Fibroblast of skin of left biceps (primary cell): Measurements from ENCODE around the gene CHRND.
"Not testable (repeated sequence)": the region's sequence is repeated elsewhere in the genome, so short reads cannot be mapped to it uniquely, and the experiment has no call there.

Source experiments
- DNase-seq, 2 experiments: peaks; one replicate each; pipeline ENCODE4 v3.0.0-alpha.2; 2013; ENCODE audit warnings: low read depth in 2 of 2

The CHRND gene

DNA sequence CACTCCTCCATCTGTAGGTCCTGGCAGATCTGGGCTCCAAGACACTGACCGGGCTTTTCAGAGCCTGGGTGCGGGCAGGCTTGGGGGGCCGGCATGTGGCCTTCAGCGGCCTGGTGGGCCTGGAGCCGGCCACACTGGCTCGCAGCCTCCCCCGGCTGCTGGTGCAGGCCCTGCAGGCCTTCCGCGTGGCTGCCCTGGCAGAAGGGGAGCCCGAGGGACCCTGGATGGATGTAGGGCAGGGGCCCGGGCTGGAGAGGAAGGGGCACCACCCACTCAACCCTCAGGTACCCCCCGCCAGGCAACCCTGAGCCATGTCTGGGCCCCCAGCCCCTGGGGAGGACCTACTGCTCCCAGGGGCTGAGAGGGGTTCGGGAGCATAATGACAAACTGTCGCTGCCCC lies 761 bp upstream of the CHRND start:
- no peak for DNase-seq

DNA sequence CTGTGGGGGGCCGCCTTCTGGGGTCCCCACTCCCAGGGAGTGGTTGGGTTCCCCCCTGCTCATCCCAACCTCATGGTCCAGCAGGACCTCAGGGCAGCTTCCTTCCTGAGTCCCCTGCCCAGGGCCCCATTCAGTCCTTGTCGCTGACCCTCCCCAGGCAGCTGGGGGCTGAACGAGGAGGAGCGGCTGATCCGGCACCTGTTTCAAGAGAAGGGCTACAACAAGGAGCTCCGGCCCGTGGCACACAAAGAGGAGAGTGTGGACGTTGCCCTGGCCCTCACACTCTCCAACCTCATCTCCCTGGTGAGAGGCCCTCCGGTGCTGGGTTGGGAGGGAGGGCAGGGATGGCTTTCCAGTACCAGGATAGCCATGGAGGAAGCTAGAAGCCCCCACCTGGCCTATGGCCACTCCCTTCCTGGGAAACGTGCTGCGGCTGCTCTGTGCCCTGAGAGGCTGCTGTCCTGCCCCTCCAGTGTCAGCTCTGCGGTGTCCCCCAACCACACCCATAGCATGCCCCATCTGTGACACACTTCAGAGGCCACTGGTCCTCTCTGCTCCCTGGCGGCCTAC lies 497 bp downstream of the CHRND start:
- DNase-seq = no peak

DNA sequence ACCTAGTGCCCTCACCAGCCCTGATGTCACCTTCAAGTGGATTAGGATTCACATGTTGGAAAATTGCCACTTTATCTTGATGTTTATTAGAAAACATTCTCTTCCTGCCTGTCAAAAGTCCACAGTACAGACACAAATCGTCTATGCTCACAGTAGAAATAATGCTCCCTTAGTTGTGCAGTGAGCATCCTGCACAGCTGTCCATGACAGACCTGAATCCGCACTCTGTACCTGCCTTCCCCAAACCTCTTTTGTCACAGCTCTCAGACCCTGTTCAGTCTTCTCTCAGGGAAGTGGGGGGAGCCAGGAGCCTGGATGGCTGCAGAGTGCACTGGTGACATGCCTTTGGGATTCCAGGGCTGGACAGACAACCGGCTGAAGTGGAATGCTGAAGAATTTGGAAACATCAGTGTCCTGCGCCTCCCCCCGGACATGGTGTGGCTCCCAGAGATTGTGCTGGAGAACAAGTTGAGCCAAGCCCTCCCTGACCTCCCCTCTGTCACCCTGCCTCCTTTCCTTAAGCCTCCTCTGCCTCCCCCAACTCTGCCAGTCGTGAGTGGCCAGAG lies 2.0 kb downstream of the CHRND start:
- no peak for DNase-seq

DNA sequence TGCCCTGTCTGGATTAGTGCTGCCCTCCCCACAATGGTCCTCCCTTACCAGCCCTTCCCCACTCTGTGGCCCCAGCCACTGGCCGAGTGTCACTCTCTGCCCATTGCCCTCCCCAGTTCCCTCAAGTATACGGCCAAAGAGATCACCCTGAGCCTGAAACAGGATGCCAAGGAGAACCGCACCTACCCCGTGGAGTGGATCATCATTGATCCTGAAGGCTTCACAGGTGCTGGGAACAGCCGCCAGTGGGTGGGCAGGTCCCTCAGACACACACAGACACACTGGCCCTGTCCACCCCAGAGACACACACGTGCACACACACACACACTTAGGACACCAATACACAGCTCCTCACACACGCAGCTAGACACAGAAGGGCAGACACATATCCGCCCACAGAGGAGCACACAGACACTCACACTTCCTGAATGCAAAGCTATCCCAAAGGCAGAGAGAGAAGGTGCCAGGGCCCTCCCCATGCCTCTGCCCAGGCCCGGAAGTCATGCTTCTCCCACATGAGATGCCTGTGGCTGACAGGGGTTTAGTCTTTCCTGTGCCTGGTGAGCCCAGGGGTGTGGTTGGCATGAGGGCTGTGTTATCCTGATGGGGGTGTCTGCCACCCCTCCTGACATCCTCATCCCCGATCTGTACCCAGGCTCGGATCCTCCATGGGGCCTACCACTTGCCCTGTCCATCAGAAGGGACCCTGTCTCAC lies 2.9 kb downstream of the CHRND start:
- no peak for DNase-seq

DNA sequence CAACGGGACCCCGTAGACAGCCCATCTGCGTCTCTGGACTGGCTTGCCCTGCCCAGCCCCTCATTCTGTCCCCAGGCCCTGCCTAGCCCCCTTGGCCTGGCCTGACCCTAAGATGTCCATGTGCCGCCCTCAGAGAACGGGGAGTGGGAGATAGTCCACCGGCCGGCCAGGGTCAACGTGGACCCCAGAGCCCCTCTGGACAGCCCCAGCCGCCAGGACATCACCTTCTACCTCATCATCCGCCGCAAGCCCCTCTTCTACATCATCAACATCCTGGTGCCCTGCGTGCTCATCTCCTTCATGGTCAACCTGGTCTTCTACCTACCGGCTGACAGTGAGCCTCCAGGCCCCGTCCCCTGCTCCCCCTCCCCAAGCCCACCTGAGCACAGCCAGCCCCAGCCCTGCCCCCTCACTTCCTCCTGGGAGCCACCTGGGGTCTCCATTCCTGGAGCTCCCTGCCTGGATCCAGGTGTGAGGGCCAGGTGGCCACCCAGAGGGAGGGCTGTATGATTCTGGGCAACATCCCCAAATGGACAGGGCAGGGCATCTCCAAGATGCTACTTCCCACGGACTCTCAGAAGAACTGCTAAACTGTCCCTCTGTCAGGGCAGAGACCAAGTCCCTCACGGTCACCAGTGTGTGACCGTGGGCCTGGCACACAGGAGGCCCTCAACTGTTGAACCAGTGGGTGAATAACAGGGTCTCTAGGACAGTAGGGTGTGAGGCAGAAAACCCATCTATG lies 4.0 kb downstream of the CHRND start:
- DNase-seq = no peak

DNA sequence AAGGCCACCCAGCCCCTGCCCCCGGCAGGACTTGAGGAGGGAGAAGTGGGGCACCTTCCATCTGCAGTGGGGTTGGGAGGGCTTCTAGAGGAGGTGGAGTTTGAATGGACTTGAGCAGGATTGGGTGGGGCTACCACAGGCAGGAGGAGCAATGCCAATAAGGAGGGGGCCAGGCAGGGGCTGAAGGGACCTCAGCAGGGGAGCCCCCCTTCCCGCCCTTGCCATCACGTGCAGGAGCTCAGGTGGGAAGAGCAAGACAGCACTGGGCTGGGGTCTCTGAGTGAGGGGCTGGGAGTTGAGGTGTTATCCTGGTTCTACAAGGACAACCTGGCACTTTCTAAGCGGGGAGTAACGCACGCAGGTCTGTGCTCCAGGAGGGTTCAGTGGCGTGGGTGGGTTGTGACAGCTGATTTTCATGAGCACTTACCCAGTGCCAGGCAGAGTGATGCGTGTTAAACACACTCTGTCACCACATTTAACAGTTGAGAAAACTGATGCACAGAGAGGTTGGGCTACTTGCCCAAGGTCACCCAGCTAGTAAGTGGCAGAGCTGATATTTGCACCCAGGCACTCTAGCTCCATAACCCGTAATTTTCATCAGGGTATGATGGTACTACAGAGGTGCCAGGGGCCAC lies 4.8 kb downstream of the CHRND start:
- no peak for DNase-seq

DNA sequence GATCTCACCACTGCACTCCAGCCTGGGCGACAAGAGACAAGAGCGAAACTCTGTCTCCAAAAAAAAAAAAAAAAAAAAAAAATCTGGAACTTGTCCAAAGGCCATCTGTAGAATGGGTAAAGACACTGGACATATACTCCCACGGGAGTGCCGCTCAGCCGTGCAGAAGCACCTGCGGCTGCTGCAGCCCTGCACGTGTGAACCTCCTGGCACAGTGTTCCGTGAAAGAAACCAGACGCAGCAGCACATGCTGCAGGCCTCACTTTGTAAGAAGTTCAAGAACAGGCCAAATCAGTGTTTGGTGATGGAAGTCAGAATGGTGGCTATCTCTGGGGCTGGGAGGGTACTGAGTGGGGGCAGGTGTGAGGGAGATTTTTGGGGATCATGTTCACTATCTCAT lies 6.5 kb downstream of the CHRND start:
- DNase-seq = no peak

DNA sequence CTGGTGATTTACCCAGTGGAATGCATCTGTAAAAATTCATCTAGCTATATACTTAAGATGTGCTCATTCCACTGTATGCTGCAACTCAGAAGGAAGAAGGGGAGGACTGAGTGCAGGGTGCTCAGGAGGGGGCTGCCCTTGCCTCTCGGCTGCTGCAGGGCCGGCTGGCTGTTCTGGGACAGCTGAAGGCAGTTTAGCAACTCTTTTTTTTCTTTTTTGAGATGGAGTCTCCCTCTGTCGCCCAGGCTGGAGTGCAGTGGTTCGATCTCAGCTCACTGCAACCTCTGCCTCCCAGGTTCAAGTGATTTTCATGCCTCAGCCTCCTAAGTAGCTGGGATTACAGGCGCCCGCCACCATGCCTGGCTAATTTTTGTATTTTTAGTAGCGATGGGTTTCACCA lies 6.9 kb downstream of the CHRND start:
- not testable (repeated sequence) for DNase-seq

DNA sequence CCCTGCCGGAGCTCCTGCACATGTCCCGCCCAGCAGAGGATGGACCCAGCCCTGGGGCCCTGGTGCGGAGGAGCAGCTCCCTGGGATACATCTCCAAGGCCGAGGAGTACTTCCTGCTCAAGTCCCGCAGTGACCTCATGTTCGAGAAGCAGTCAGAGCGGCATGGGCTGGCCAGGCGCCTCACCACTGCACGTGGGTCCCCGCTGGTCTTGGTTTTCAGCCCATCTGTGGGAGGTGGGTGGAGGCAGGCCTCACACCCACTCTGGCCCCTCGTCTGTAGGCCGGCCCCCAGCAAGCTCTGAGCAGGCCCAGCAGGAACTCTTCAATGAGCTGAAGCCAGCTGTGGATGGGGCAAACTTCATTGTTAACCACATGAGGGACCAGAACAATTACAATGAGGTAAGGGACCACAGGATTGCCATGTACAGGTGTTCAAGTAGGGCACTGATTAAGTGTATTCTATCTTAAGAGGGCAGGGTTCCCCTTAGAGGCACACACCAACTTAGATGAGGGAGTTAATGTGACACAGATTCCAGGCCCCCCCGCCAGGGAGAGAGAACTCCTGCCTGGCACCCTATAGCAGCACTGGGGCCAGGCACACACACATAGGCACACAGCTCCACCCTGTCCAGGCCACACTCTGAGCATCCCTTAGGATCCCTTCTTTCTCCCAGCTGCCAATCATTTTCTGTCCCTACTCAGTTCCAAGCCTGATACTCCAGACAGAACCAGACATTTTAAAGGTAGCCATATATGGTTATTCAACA lies 8.2 kb downstream of the CHRND start:
- DNase-seq = no peak

DNA sequence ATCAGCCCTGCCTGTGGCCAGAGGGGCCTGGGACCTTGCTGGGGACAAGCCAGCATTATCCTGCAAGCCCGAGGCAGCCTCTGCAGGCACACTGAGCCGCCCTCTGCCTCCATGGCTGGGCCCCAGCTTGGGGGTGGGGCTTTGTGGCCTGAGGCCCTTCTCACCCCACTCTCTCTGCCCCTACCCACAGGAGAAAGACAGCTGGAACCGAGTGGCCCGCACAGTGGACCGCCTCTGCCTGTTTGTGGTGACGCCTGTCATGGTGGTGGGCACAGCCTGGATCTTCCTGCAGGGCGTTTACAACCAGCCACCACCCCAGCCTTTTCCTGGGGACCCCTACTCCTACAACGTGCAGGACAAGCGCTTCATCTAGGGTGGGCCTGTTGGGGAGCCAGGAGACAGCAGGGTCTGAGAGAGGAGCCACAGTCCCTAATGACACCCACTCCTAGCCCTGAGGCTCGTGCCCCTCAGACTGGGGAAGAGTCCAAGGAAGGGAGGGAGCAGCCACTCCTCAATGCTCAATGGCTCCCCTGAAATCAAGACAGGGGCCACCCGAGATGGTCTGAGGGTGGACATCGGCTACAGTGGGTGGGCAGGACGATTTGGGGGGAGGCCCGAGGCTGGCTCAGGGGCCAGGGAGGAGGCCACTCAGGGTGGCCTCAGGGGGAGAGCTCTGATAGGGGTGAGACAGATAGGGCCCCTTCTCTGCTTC lies 9.1 kb downstream of the CHRND start:
- no peak for DNase-seq

DNA sequence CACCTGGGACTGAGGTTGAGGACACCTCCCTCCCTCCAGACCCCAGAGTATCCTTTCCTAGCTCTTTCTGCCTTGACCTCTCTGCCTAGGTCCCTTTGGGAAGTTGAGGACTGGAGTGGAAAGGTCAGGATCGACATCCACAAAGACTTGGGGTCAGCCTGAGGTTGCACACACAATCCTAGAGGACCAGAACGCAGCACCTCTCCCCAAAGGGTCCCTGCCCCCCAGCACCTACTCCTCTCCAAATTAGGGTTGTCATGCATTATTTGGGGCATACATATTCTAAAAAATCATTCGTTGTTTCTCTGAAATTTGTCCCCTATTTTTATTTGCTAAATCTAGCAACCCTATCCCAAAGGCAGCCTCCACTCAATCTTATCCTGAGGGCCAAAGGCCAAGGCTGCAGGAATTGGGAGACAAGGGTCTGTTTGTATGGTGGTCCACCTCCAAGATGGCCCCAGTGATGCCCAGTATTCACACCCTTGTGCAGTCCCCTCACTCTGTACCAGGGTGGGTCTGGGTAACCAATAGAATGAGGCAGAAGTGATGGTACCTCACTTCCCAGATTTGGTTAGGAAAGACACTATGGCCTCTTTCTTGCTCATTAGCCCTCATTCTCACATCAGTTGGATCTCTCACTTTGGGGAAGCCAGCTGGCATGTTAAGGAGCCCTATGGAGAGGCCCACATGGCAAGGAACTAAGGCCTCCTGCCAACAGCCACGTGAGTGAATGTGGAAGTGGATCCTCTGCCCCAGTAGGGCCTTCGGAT lies 10.0 kb downstream of the CHRND start:
- DNase-seq = no peak

DNA sequence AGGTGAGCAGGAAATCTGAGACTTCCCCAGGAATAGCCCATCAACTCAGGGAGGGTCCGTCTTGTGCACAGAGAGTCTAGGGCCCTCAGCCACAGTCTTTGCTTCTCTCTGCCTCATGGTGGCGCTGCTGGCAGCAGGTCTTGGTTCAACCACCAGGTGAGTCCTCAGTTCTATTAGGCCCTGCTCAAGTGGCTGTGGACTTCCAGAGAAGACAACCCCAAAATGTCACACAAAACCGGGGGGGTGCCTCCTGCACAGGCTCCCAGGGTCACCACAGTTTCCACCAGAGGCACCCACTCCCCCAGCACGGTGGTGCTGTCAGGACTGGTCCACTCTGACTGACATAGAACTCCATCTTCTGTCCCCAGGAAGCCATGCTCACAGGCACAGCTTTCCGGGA lies 11.1 kb downstream of the CHRND start:
- DNase-seq = no peak

DNA sequence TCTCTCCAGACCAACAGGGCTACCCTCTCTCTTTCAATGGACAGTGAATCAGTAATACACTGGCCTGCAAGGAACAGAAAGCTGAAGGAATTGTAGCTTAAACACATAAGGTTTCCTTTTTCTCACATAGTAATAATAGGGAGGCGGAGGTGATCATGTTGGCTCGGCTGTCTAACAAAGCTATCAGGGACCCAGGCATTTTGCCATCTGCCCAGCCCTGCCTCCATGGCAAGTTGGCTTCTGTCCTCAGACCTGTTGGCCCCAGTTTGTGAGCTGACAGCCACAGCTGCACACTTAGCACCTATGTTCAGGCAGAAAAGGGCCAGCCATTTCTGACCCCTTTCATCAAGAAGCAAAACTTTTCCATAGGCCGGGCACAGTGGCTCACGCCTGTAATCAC lies 11.5 kb downstream of the CHRND start:
- no peak for DNase-seq

DNA sequence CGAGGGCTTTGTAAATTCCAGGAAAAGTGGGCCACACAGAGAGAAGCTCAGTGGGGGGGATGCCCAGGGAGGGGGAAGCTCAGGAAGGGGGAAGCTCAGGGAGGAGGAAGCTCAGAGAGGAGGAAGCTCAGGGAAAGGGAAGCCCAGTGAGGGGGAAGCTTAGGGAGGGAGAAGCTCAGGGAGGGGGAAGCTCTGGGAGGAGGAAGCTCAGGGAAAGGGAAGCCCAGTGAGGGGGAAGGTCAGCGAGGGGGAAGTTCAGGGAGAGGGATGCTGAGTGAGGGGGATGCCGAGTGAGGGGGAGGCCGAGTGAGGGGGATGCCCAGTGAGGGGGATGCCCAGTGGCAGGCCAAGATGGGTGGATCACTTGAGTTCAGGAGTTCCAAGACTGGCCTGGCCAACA lies 12.7 kb downstream of the CHRND start:
- DNase-seq = no peak

DNA sequence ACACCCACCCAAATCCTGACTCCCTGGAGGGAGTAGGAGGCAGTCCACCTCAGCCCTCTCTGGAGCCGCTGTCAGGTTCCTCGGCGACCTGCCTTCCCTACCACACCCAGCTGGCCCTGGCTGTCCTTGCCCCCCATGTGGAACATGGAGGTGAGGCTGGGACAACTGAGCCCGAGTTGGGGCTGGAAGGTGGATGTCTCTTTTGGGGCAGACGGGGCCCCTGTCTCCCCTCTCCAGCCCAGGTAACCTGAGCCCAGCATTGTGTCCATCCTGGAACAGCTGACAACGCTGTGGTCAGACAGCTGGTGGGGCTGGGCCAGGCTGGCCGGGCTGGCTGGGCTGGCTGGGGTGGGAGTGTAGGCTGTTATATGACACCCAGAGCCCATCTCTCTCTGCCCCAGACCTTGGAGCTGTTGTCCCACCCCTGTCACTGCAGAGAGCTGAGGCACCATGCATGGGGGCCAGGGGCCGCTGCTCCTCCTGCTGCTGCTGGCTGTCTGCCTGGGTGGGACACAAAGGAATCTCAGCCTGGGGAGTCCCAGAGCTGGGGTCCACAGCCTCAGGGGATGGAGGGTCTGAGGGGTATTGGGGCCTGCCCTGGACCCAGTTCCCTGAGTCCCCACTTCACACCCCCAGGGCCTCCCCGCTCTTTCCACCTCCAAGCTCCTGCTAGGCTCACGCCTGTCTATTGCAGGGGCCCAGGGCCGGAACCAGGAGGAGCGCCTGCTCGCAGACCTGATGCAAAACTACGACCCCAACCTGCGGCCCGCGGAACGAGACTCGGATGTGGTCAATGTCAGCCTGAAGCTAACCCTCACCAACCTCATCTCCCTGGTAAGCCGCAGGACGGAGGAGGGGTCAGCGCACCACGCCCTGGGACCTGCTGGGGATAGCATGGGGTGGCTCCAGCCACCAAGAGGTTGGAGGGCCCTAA lies 13.6 kb downstream of the CHRND start, which contains the start of gene CHRNG:
Gene CHRNG, plus strand, starts transcription at position 395 of the 934 bp plus-strand sequence. Its CDS starts 56 bp downstream, at position 451.
- no peak for DNase-seq

DNA sequence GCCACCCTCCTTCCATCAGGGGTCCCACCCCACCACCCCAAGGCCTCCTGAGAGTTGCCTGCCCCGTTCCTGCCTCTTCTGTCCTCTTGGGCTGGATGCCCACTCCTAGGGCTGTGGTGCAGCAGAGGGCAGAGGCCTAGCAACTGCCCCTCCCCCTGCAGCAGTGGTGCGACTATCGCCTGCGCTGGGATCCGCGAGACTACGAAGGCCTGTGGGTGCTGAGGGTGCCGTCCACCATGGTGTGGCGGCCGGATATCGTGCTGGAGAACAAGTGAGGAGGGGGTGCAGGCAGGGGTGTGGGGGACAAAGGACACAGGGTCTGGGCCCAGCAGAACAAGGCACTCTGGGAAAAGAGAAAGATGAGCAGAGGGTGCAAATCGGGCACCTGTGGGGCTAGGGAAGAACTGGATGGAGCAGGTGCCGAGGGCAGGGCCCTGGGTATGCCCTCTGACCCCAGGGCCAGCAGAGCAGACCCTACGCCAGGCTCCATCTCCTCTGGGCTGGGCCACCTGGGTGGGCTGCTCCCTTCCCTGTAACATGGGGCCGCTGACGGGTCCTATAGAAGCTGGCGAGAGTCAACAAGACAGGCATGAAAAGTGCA lies 14.6 kb downstream of the CHRND start:
- DNase-seq = no peak

DNA sequence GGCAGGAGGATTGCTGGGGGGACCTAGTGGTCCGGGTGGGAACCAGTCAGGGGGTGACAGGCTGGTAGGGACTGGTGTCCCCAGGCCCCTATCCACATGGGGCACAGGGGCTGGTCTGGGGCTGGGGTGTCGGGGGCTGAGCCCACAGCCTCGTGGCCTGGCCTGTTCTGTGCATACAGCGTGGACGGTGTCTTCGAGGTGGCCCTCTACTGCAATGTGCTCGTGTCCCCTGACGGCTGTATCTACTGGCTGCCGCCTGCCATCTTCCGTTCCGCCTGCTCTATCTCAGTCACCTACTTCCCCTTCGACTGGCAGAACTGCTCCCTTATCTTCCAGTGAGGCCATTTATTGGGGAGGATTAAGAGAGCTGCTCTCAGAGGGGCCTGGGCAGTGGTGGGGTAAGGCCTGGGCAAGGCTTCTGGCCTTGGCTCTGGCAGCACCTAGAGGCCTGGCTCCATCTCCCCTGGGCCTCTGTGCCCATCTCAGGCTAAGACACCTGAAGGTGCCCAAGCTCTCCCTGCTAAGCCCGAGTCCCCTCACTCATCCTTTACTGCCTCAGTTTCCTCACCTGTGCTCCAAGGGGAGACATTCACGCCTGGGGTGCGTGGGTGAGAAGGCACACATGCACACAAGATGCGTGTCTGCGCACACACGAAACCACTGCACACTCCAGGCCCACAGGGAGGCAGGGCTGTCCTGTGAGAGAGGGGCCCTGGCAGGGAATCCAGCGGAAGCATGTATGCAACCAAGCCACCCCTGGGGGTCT lies 15.4 kb downstream of the CHRND start:
- DNase-seq = no peak
